PC-3 (cell line): ENCODE results near the gene PODN.

Experiments used
- EZH2 ChIP-seq: fragments of 300-600 bp; sonication (generic); IDR thresholded peaks from one replicate; pipeline ENCODE4 v1.6.1; 2017; ENCODE audit warnings: antibody characterized with exemption, mild to moderate bottlenecking, low read length; ENCODE audit not compliant: unreplicated experiment
- EZH2phosphoT487 ChIP-seq: fragments of 300-600 bp; sonication (generic); IDR thresholded peaks from 2 replicates; pipeline ENCODE4 v1.6.1; 2018; ENCODE audit warnings: mild to moderate bottlenecking, antibody characterized with exemption, low read length, borderline replicate concordance
- TF ChIP-seq, protein P1 (sequence below): fragments of 300-600 bp; sonication (generic); conservative IDR thresholded peaks from 2 replicates; pipeline ENCODE4 v1.5.1; 2017; ENCODE audit warnings: antibody characterized with exemption, low read depth, mild to moderate bottlenecking, low read length

DNA sequence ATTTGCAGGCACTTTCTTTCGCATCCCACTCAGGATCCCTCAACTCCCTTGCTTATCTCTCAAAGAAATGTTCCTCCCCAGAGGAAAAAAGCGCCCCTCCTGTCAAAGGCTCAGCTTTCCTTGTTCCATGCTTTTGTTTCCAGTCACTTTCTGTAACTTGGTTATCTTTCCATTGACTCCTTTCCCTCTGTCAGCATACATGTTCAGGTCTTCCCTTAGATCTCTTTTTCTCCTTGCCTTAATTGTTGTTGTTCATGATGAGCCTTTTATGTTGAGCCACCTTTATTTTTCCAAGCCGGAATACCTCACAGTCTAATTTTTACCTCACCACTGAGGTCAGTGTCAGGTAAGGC, 46.5 kb upstream of the PODN start:
- TF ChIP-seq, protein P1, sequence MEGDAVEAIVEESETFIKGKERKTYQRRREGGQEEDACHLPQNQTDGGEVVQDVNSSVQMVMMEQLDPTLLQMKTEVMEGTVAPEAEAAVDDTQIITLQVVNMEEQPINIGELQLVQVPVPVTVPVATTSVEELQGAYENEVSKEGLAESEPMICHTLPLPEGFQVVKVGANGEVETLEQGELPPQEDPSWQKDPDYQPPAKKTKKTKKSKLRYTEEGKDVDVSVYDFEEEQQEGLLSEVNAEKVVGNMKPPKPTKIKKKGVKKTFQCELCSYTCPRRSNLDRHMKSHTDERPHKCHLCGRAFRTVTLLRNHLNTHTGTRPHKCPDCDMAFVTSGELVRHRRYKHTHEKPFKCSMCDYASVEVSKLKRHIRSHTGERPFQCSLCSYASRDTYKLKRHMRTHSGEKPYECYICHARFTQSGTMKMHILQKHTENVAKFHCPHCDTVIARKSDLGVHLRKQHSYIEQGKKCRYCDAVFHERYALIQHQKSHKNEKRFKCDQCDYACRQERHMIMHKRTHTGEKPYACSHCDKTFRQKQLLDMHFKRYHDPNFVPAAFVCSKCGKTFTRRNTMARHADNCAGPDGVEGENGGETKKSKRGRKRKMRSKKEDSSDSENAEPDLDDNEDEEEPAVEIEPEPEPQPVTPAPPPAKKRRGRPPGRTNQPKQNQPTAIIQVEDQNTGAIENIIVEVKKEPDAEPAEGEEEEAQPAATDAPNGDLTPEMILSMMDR, result no peak
- TF ChIP-seq EZH2 (no peak), EZH2phosphoT487 (no peak)
